GM11168 (cell line): ENCODE measurements around the gene ZBTB17.
"Not testable (repeated sequence)": the region's sequence is repeated elsewhere in the genome, so short reads cannot be mapped to it uniquely, and the experiment has no call there.

Source experiments
- in situ Hi-C: fragments of 300-500 bp; cut with MboI; formaldehyde crosslinking; loops from one replicate; pipeline ENCODE4 v1.12.0; 2022; ENCODE audit warnings: low sequenced_read_pairs; ENCODE audit not compliant: unreplicated experiment

ZBTB17 gene

DNA sequence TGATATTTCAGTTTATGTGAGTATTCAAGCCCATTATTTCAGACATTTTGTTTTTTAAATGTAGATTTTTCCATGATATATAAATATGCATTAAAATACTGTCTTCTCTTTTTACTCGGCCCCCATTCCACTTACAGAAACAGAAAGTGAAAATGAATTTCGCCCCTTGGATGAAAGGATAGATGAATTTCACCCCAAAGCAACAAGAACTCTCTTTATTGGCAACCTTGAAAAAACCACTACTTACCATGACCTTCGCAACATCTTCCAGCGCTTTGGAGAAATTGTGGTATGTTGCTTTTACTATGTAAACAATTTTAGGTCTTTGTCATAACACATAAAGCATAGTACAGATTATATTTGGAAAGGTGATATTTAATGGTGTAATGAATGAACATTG is 59.9 kb downstream of the ZBTB17 start:
- in situ Hi-C loops, result no loop called here

DNA sequence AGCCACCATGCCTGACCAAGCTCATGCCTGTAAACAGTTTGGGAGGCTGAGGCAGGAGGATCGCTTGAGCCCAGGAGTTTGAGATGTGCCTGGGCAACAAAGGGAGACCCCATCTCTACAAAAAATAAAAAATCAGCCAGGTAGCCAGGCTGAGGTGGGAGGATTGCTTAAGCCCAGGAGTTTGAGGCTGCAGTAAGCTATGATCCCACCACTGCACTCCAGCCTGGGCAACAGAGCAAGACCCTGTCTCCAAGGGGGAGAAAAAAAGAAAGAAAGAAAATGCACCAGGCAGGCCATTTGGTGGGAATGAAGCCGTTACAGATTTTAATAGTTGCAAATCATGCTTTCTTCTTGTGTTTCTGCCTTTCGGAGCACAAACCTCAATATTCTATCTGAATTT is 62.3 kb downstream of the ZBTB17 start:
- in situ Hi-C loops, result not testable (repeated sequence)

DNA sequence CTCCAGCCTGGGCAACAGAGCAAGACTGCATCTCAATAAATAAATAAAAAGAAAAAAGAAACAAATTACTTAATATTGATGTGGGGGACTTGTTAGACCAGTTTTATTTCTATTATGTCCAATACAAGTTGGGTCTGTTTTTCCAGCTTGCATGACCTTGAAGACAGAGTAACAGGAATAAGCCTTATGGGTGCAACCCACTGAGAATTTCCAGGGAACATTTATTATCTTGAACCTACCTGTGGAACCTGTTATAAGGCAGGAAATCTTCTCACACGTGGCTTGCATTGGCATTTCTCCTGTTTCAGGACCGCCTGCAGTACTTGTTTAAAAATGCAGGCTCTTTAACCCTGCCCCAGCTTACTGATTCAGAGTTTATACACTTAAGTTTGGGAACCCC is 64.0 kb downstream of the ZBTB17 start:
- in situ Hi-C loops, result no loop called here

DNA sequence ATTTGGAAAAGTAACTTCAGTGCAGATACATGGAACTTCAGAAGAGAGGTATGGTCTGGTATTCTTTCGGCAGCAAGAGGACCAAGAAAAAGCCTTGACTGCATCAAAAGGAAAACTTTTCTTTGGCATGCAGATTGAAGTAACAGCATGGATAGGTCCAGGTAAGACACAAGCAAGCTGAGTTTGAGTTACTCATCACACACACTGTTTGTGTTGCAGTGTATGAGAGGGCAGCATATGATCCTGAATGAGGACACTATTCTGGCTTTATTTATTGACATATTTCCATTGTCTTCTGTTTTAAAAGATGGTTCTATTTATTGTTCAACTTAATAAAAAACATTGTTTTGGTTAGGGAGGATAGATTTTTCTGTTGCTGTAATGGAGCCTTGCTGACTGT is 64.8 kb downstream of the ZBTB17 start:
- in situ Hi-C loops, result no loop called here

DNA sequence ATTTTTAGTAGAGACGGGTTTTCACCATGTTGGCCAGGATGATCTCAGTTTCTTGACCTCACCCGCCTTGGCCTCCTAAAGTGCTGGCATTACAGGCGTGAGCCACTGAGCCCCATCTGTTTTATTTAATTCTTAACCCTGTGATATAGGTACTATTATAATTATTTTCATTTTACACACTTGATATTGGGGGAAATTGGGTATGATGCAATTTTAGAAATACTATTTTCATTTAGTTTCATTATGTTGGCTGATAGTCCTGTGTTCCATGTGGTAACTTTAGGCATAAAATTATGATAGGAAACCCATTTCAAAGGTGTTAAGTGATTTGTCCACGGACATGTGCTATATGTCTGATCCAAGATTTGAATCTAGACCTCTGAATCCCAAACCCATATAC is 67.3 kb downstream of the ZBTB17 start:
- in situ Hi-C loops, result no loop called here

DNA sequence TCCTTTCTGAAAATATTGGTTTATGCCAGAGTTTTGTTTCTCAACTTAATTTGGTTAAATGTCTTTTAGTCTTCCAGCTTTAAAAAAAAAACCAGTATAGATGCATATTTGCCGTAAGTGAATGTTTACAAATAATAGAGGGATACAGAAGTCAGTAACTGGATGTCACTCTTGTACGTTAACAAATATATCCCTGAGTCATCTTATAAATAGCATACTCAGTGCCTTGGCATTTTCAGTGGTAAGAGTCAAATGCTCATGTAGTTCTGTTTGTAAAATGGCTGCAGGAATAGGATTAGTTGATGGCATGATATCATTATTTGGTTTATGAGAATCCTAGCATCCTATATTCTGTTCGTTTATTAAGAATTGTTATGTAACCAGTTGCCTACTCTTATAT is 73.0 kb downstream of the ZBTB17 start:
- in situ Hi-C loops, result no loop called here

DNA sequence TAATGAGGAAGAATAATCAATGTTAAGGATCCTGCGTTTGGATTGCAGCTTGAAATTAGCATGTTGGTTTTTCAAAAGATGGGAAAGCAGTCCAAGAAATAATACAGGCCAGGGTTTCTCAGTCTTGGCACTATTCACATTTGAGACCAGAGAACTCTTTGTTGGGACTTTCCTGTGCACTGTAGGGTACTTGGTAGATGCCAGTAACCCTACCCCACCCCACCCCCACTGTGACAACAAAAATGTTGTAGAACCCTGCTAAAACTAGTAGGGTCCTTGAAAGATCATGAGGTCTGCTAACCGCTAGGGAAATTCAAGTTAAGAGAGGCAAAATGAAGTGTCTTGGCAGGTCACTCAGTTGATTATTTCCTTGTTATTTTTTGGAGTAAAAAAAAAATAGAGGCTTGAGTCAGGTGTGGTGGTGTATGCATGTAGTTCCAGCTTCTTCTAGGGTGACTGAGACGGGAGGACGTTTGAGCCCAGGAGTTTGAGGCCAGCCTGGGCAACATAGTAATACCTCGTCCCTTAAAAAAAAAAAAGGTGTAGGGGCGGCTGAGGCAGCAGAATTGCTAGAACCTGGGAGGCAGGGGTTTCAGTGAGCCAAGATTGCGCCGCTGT is 75.1 kb downstream of the ZBTB17 start:
- in situ Hi-C loops, result no loop called here

DNA sequence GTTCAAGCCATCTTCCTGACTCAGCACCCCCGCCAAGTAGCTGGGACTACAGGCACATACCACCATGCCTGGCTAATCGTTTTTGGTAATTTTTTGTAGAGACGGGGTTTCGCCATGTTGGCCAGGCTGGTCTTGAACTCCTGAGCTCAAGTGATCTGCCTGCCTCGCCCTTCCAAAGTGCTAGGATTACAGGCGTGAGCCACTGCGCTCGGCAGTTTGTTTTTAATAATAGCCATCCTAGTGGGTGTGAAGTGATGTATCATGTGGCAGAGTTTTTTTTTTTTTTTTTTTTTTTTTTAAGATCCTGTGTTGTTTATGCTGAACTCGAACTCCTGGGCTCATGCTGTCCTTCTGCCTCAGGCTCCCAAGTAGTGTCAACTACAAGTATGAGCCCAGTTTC is 76.6 kb downstream of the ZBTB17 start:
- in situ Hi-C loops, result no loop called here

DNA sequence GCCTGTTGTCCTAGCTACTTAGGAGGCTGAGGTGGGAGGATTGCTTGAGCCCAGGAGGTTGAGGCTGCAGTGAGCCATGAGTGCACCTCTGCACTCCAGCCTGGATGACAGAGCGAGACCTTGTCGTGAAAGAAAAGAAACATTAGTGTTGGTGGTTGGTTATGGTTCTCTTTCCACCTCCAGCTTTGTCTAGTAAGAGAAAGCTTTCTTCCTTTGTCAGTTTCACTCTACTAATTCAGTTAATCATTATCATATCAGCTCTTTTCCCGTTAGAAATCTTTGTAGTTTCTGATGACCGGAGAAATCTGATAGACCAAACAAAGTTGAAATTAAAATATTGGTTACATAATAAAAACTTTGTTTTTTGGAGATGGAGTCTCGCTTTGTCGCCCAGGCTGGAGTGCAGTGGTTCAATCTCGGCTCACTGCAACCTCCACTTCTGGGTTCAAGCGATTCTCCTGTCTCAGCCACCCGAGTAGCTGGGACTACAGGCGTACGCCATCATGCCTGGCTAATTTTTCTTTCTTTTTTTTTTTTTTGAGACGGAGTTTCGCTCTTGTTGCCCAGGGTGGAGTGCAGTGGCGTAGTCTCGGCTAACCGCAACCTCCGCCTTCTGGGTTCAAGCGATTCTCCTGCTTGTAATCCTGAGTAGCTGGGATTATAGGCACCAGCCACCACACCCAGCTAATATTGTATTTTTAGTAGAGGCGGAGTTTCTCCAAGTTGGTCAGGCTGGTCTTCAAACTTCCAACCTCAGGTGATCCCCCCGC is 78.9 kb downstream of the ZBTB17 start:
- in situ Hi-C loops, result not testable (repeated sequence)

DNA sequence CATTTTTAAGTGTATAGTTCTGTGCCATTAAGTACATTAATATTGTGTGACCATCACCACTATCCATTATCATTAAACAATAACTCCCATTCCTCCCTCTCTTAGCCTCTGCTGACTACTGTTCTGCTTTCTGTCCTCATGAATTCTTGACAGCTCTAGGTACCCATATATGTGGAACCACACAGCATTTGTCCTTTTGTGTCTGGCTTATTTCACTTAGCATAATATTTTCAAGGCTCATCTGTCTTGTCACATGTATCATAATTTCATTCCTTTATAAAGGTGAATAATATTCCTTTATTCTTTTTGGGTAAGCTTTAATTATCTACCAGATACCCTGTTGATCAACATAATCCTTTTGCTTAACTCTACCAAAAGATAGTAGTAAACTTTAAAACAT is 80.7 kb downstream of the ZBTB17 start:
- in situ Hi-C loops, result no loop called here

DNA sequence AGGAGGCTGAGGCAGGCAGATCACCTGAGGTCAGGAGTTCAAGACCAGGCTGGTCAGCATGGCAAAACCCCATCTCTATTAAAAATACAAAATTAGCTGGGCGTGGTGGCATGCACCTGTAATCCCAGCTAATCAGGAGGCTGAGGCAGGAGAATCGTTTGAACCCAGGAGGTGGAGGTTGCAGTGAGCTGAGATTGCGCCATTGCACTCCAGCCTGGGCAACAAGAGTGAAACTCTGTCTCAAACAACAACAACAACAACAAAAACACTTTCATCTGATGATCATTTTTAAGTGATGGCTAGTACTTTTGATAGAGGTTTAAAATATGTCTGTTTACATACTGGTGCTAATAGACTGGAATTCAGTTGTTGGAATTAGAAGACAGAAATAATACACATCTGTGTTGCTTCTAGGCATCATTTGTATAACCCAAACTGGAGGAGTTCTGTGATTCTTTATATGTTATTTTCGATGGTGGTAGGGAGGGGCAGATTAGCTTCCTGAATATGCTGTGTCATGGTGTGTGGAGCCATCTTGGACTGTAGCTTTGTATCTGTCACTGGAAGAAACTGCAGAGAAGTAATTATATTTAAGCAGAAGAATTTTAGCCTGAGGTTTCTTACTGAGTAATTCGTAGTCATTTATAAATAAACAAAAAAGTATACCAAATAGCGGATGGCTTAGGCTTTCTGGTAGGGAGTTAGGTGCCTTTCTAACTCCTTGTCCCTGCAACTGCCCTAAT is 82.9 kb downstream of the ZBTB17 start:
- in situ Hi-C loops, result not testable (repeated sequence)
